BLaER1 (cell line): Measurements from ENCODE around the gene MGAT1.

Experiments
- H3K27ac ChIP-seq: shearing (Covaris generic); formaldehyde crosslinking; 2 replicates; pipeline ENCODE4 v1.8.1; 2022
- H3K27me3 ChIP-seq: shearing (Covaris generic); formaldehyde crosslinking; 2 replicates; pipeline ENCODE4 v1.8.1; 2022
- H3K36me3 ChIP-seq: shearing (Covaris generic); formaldehyde crosslinking; 2 replicates; pipeline ENCODE4 v1.8.1; 2022
- H3K4me1 ChIP-seq: shearing (Covaris generic); formaldehyde crosslinking; 2 replicates; pipeline ENCODE4 v1.8.1; 2022
- H3K4me2 ChIP-seq: shearing (Covaris generic); formaldehyde crosslinking; 2 replicates; pipeline ENCODE4 v1.8.1; 2022
- H3K4me3 ChIP-seq: shearing (Covaris generic); formaldehyde crosslinking; 2 replicates; pipeline ENCODE4 v1.8.1; 2022
- H3K9ac ChIP-seq: shearing (Covaris generic); formaldehyde crosslinking; 2 replicates; pipeline ENCODE4 v1.8.1; 2022
- H3K9me3 ChIP-seq: shearing (Covaris generic); formaldehyde crosslinking; 2 replicates; pipeline ENCODE4 v1.8.1; 2022
- H4K20me1 ChIP-seq: shearing (Covaris generic); formaldehyde crosslinking; 2 replicates; pipeline ENCODE4 v1.8.1; 2022
- Cebpa-rat ChIP-seq: shearing (Covaris generic); IDR thresholded peaks from 2 replicates; pipeline ENCODE4 v1.8.1; 2022

MGAT1 gene

DNA sequence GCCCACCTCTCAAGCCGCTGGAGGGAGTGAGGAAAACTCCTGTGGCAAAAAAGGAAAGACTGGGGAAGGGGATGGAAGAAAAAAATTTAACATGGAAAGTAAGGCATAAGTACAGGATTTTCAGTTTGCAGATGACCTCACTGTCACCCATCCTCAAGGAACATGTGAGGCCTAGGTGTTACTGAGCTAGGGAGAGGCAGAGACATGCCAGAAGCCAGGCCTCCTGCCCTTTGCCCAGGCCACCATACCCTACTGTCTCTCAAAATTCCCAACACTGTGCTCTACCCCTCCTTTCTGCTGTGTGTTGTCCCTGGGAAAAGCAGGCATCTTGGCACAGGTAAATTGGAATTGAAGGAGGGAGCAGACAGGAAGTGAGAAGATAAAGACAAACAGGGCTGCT, 4.4 kb upstream of the MGAT1 start:
- no peak for TF ChIP-seq Cebpa-rat
- H3K27me3 ChIP-seq: no peaks in the 10 kb centered on the region
- no peaks in the 10 kb centered on the region for H3K36me3 ChIP-seq
- peak overlapping the region; percentile 99 for H3K9ac ChIP-seq
- H3K4me1 ChIP-seq: peaks cover 73% of the 10 kb centered on the region
- peaks cover 20% of the 10 kb centered on the region for H4K20me1 ChIP-seq
- H3K4me2 ChIP-seq: peak overlapping the region; percentile 94
- peak overlapping the region; percentile 97 for H3K4me3 ChIP-seq
- H3K9me3 ChIP-seq: no peaks in the 10 kb centered on the region
- peak overlapping the region; percentile 99 for H3K27ac ChIP-seq

DNA sequence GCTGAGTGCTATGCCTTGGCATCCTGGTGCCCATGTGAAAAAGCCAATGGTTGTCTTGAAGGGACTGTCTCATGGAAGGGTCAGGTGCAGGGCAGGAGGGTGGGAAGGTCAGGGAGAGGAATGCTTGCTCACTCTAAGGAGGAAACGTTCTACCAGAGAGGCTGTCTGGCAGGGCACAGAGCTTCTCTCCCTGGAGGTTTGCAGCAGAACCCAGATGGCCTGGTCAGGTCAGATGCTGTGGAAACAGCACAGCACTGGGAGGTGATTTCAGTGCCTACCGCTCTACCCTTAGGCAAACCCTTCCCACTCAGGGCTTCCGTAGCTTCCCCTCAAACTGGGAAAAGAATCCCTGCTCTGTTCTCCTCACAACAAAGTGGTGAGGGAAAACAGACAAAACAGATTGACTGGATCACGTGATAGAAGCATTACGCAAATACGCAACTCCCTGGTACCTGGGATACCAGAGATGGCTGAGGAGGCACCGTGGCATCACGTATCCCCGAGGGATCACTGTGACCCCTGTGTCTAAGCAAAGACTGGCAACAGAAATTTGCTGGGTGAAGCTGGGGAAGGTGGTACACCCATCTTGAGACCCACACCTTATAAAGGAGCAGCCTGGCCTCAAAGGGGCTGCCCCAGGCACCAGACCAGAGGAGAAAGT, 3.9 kb upstream of the MGAT1 start:
- H3K9ac ChIP-seq: peak overlapping the region; percentile 99

DNA sequence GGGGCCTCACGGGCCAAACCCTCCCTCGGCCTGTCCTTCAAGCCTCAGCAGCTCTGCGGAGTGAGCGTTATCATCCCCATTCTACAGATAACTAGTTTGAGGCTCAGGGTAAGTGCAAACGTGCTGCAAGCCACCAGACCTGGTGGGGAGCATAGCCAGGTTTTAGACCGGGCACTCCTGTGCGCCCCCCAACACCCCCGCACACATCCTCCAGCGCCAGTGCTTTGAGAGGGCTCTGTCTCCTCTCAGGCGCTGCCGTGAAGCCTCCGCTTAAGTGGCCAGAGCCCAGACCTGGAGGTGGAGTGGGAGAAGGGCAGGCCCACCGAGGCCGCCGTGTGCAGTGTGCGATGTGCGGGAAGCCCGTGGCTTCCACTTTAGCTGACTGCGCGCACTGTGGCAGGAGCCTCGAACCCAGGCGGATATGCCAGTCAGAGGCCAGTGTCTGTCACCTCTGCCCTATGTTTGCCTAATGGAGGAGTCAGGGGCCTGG, 1.6 kb upstream of the MGAT1 start:
- Histone ChIP-seq H3K27ac (peak overlapping the region; percentile 99), H3K9ac (peak overlapping the region; percentile 99), H4K20me1 (peaks cover 49% of the 10 kb centered on the region), H3K4me2 (peak overlapping the region; percentile 94), H3K4me3 (peak overlapping the region; percentile 97), H3K9me3 (no peaks in the 10 kb centered on the region), H3K36me3 (peaks cover 17% of the 10 kb centered on the region), H3K4me1 (peaks cover 86% of the 10 kb centered on the region), H3K27me3 (no peaks in the 10 kb centered on the region)
- no peak for TF ChIP-seq Cebpa-rat

More for the DNA sequence above, 3.9 kb upstream of the MGAT1 start:
- H4K20me1 ChIP-seq: peaks cover 26% of the 10 kb centered on the region
- no peaks in the 10 kb centered on the region for H3K9me3 ChIP-seq
- H3K36me3 ChIP-seq: no peaks in the 10 kb centered on the region
- peak; percentile 47; the same call in 1 of the 2 replicates for TF ChIP-seq Cebpa-rat
- peak overlapping the region; percentile 99 for H3K27ac ChIP-seq
- H3K4me3 ChIP-seq: peak overlapping the region; percentile 97
- H3K27me3 ChIP-seq: no peaks in the 10 kb centered on the region
- H3K4me1 ChIP-seq: peaks cover 72% of the 10 kb centered on the region
- peak overlapping the region; percentile 94 for H3K4me2 ChIP-seq

DNA sequence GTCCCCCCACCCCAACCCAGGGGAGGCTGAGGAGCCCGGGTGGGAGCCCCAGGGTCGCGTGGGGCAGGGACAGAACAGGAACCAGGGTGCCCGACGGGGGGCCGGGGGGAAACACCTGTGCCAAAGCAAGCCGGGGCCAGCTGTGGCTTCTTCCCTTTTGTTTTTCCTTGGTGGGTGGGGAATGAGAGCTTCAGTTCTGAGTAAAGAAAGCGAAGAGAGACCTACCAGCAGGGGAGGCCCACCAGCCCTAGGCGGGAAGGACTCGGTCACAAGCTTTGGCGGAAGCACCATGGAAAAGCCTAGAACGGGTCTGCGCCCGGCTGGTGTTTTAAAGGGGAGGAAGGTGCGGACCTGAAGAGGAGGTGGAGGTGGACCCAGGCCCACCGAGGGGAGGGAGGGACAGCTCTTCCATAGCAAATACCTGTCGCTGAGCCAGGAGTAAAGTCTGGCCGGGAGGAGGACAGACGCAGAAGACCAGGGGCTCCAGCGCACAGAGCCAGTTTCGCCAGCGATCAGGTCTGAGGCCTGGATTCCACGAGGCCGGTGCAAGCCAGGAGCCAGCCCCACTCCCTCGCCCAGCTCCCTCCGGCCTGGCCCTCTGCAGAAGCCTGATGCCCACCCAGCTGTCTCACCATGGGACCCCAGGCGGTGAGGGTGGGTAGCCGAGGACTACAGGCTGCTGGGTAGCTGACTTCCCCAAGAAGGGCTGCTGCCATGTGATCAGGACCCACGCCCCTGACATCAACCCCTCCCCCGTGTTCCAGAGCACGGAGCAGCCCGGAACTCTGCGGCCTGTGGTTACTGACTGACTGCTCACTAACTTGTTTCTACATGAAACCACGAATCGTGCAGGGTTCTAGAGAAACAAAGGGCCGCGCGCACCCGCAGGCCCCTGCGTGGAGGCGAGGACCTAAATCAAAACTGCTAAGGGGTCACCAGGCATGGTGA, 849 bp upstream of the MGAT1 start:
- Histone ChIP-seq H3K27me3 (no peaks in the 10 kb centered on the region), H3K9ac (peak overlapping the region; percentile 99), H3K4me1 (peaks cover 86% of the 10 kb centered on the region), H3K9me3 (no peaks in the 10 kb centered on the region), H3K4me2 (peak overlapping the region; percentile 94), H3K36me3 (peaks cover 22% of the 10 kb centered on the region), H3K4me3 (peak overlapping the region; percentile 97), H4K20me1 (peaks cover 56% of the 10 kb centered on the region), H3K27ac (peak overlapping the region; percentile 99)
- no peak for TF ChIP-seq Cebpa-rat

DNA sequence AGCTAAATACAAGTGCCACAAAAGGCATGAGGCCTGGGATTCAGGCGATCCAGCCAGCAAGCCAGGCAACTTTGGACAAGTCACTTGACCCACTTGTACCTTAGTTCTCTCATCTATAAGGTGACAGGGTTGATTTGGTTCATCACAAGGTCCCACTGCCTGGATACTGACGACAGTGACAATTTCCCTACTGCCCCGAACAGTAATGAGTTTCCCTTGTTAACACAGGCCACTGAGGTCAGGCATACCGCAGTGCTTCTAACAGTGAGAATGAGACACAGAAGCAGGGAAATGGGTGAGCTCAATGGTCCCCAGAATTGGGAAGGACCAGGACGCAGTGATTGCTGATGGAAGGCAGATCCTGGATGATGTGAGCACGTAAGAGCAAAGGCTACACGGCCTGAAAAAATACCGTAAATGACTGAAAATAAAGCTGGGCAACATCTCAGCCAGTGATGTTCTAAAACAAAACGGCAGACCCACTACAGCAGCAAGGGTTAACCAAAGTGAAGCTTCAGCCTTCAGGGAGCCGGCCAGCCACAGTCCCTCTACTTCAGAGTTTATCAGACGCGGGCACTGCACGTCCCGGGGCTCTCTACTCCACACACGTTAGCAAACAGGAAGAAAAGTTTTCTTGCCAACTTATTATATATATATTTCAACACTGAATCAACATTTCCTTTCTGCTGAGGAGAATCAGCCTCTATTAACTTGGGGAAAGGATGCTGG, 846 bp downstream of the MGAT1 start:
- Histone ChIP-seq H3K27me3 (no peaks in the 10 kb centered on the region), H3K27ac (peak overlapping the region; percentile 99), H3K4me3 (peak overlapping the region; percentile 97), H3K4me1 (peaks cover 82% of the 10 kb centered on the region), H3K9me3 (no peaks in the 10 kb centered on the region), H4K20me1 (peaks cover 73% of the 10 kb centered on the region), H3K4me2 (peak overlapping the region; percentile 94), H3K36me3 (peaks cover 39% of the 10 kb centered on the region), H3K9ac (peak overlapping the region; percentile 99)
- TF ChIP-seq Cebpa-rat: no peak

DNA sequence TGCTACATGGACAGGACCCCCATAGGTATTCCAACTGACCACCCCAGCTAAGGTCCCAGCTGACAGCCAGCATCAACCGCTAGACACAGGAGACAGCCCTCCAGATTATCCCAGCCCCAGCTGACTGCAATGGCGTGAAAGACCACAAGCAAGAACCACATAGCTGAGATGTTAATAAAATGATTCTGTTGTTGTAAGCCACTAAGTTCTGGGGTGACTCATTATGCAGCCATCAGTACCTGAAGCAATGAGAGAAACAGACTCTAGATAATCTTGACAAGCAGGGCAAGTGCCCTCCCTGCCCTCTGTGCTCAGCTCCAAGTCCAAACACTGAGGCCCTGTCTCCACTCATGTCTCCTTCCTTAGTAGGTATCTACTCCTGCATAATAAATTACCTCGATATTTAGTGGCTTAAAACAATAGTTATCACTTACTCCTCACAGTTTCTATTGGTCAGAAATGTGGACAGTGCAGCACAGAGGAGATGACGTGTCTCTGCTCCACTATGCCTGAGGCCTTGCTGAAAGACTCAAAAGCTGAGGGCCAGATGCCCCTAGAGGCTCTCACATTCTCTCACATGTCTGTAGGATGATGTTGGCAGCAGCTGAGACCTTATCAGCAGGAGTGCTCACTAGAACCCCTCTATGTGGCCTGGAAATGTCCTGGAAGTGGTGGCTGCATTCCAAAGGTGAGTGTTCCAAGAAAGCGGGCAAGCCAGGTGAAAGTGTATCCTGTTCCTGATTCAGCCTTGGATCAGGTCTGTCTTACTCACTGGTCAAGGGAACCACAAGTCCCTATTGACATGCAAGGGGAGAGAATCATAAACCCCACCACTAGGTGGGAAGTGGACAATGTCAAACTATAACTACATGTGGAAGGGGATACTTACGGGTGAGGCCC, 2.5 kb downstream of the MGAT1 start:
- no peak for TF ChIP-seq Cebpa-rat
- Histone ChIP-seq H3K36me3 (peaks cover 55% of the 10 kb centered on the region), H3K9me3 (no peaks in the 10 kb centered on the region), H3K4me2 (peak overlapping the region; percentile 94), H4K20me1 (peaks cover 79% of the 10 kb centered on the region), H3K4me3 (no peak overlapping the region), H3K9ac (peak overlapping the region; percentile 99), H3K4me1 (peaks cover 79% of the 10 kb centered on the region), H3K27me3 (no peaks in the 10 kb centered on the region), H3K27ac (0 out of 2 replicates have a peak overlapping the region, but pooled peaks have one; percentile 12)

DNA sequence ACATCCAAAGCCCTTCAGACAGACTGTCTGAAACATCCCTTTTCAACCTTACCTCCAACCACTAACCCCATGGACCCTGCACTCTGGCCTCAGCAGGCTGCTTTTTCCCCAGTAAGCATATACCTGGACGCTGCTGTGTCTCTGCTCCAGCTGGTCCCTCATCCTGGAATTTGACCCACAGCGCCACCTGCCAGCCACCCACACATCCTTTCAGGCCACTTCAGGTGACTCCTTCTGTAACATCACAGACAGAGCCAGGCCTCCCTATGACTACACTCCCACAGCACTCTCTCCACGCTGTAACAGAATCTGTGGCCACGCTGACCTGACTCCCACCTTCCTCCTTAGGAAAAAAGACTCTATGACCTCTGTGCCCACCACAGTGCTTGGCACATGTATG, 3.4 kb downstream of the MGAT1 start:
- Histone ChIP-seq H4K20me1 (peaks cover 84% of the 10 kb centered on the region), H3K9ac (no peak overlapping the region), H3K27me3 (no peaks in the 10 kb centered on the region), H3K4me2 (peak overlapping the region; percentile 94), H3K4me1 (peaks cover 79% of the 10 kb centered on the region), H3K4me3 (no peak overlapping the region), H3K36me3 (peaks cover 63% of the 10 kb centered on the region), H3K9me3 (no peaks in the 10 kb centered on the region), H3K27ac (no peak overlapping the region)
- no peak for TF ChIP-seq Cebpa-rat

DNA sequence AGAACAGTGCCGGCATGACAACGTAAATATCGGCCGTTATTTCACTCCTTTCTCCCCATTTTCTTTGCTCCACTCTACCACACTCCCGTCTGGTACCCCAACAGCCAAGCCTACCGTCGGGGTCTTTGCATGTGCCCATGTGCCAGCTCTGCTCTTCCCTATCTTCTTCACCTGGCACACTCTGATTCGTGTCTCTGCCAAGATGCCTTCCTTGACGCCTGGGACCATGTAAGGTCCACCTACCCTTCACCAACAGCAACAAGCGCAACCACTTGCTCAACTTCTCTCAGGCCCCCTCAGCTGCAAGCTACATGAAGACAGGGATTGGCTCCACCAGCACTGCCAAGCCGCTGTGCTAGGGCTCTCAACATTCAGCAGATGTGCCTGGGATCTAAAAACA, 4.4 kb downstream of the MGAT1 start:
- H3K9me3 ChIP-seq: no peaks in the 10 kb centered on the region
- H3K36me3 ChIP-seq: peaks cover 71% of the 10 kb centered on the region
- peaks cover 80% of the 10 kb centered on the region for H3K4me1 ChIP-seq
- H3K4me2 ChIP-seq: peak overlapping the region; percentile 94; the same call in 1 of the 2 replicates
- no peaks in the 10 kb centered on the region for H3K27me3 ChIP-seq
- H4K20me1 ChIP-seq: peaks cover 94% of the 10 kb centered on the region
- H3K4me3 ChIP-seq: no peak overlapping the region
- no peak overlapping the region for H3K27ac ChIP-seq
- no peak for TF ChIP-seq Cebpa-rat
- H3K9ac ChIP-seq: no peak overlapping the region
